ENCODE data around the gene TIAM1. TPM values are rescaled to one million over a fixed set of nuclear protein-coding genes. Genes with fewer than 3 reads are reported as not detected.

Gene TIAM1, protein sequence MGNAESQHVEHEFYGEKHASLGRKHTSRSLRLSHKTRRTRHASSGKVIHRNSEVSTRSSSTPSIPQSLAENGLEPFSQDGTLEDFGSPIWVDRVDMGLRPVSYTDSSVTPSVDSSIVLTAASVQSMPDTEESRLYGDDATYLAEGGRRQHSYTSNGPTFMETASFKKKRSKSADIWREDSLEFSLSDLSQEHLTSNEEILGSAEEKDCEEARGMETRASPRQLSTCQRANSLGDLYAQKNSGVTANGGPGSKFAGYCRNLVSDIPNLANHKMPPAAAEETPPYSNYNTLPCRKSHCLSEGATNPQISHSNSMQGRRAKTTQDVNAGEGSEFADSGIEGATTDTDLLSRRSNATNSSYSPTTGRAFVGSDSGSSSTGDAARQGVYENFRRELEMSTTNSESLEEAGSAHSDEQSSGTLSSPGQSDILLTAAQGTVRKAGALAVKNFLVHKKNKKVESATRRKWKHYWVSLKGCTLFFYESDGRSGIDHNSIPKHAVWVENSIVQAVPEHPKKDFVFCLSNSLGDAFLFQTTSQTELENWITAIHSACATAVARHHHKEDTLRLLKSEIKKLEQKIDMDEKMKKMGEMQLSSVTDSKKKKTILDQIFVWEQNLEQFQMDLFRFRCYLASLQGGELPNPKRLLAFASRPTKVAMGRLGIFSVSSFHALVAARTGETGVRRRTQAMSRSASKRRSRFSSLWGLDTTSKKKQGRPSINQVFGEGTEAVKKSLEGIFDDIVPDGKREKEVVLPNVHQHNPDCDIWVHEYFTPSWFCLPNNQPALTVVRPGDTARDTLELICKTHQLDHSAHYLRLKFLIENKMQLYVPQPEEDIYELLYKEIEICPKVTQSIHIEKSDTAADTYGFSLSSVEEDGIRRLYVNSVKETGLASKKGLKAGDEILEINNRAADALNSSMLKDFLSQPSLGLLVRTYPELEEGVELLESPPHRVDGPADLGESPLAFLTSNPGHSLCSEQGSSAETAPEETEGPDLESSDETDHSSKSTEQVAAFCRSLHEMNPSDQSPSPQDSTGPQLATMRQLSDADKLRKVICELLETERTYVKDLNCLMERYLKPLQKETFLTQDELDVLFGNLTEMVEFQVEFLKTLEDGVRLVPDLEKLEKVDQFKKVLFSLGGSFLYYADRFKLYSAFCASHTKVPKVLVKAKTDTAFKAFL (N-terminal part only)
- total RNA-seq (2022; extraction: Qiagen RNA extraction; ENCODE audit: low read depth), result 0.53 to 0.79 TPM (median 0.61 TPM) in 5 replicates

GRCh38 chr21:31343680-31344480, at the start of gene TIAM1:
Gene TIAM1 (minus strand): TSS chr21:31344261. CDS start chr21:31266972, 77,289 bp downstream.

